Activated naive CD8-positive, alpha-beta T cell treated with anti-CD3 and anti-CD28 coated beads, Interleukin-2, amount 50 U/mL, for 24 hours (primary cell): ENCODE data around the gene PTPRN.
"Not testable (repeated sequence)": the region's sequence is repeated elsewhere in the genome, so short reads cannot be mapped to it uniquely, and the experiment has no call there.

Experiments used
- ATAC-seq: fragments of 150-1000 bp; cut with Tn5 transposase; one replicate; pipeline ENCODE4 v1.10.0; 2021
- DNase-seq: peaks from one replicate; pipeline ENCODE4 v3.0.0; 2021
- H3K27ac Mint-ChIP-seq: one replicate; pipeline ENCODE4 v1.8.0; 2021; ENCODE audit warnings: mild to moderate bottlenecking, mixed read lengths
- H3K27me3 Mint-ChIP-seq: one replicate; pipeline ENCODE4 v1.8.0; 2021; ENCODE audit warnings: mixed read lengths
- H3K36me3 Mint-ChIP-seq: one replicate; pipeline ENCODE4 v1.8.0; 2021; ENCODE audit warnings: low read depth, mixed read lengths
- H3K4me1 Mint-ChIP-seq: one replicate; pipeline ENCODE4 v1.8.0; 2021; ENCODE audit warnings: mixed read lengths
- H3K4me3 Mint-ChIP-seq: one replicate; pipeline ENCODE4 v1.8.0; 2021; ENCODE audit warnings: mild to moderate bottlenecking, moderate library complexity, mixed read lengths
- H3K9me3 Mint-ChIP-seq: one replicate; pipeline ENCODE4 v1.8.0; 2021; ENCODE audit warnings: mixed read lengths

Gene PTPRN

DNA sequence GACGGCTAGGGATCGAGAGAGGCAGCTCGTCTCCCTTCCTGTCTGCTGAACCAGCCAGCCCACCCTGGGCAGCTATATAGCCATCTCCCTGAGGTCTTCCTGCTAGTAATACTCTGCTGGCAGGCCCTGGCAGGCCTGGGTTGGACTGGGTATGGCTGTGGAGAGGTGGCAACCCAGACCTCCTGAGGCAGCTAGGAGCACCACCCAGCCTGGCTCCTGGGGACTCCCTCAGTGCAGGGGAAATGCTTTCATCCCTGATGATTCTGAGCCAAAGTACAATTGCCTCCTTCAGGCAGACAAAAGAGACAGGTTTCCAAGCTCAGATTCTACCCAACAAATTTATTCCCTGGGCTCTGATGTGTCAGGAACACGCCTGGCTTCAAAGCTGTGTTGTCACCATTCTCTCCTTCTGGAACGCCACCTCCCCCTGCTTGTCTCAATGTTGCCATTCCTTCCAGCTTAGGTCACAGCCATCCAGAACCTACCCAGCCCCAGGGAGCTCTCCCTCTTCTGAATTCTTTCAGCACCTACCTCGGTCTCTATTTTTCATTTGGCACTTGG, 34.8 kb downstream of the PTPRN start:
- H3K4me3 Mint-ChIP-seq: no peak overlapping the region
- H3K9me3 Mint-ChIP-seq: no peaks in the 10 kb centered on the region
- no peak for DNase-seq
- H3K36me3 Mint-ChIP-seq: no peaks in the 10 kb centered on the region
- no peak overlapping the region for H3K27ac Mint-ChIP-seq
- ATAC-seq: no peak
- H3K4me1 Mint-ChIP-seq: peaks cover 36% of the 10 kb centered on the region
- no peaks in the 10 kb centered on the region for H3K27me3 Mint-ChIP-seq

DNA sequence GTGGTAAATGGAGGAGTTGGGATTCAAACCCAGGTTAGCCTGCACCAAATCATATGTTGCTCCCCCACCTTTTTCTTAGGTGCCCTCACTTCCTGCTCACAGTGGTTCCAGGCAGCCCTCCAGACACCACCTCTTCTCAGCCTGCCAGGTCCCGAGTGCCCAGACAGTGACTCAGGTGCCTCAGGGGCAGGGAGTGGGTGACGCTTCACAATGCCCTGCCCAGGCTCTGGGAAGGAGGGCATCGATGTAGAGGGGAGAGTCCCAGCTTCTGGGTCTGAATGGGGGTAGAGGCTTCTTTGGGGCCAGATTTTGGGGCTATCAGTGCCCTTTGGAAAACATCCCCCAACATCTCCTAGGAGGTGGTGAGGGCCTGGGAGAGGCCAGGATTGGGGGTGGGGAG, 35.3 kb downstream of the PTPRN start:
- H3K27ac Mint-ChIP-seq: no peak overlapping the region
- H3K27me3 Mint-ChIP-seq: no peaks in the 10 kb centered on the region
- no peak for ATAC-seq

DNA sequence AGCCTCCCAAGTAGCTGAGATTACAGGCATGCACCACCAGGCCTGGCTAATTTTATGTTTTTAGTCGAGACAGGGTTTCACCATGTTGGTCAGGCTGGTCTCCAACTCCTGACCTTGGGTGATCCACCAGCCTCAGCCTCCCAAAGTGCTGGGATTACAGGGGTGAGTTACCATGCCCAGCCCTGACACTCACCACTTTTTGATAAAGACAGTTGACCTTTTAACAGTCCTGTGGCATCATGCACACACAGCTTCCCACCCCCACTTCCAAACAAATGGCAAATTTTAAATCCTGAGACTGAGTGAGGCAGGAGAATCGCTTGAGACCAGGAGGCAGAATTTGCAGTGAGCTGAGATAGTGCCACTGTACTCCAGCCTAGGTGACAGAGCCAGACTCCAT, 36.2 kb downstream of the PTPRN start:
- H3K27me3 Mint-ChIP-seq: no peaks in the 10 kb centered on the region
- H3K4me3 Mint-ChIP-seq: no peak overlapping the region
- H3K4me1 Mint-ChIP-seq: peaks cover 26% of the 10 kb centered on the region
- no peaks in the 10 kb centered on the region for H3K9me3 Mint-ChIP-seq
- no peaks in the 10 kb centered on the region for H3K36me3 Mint-ChIP-seq
- DNase-seq (no peak), ATAC-seq (peak; percentile 64)
- H3K27ac Mint-ChIP-seq: no peak overlapping the region

More for the DNA sequence above, 35.3 kb downstream of the PTPRN start:
- peaks cover 36% of the 10 kb centered on the region for H3K4me1 Mint-ChIP-seq
- DNase-seq: no peak
- H3K9me3 Mint-ChIP-seq: no peaks in the 10 kb centered on the region
- no peaks in the 10 kb centered on the region for H3K36me3 Mint-ChIP-seq
- H3K4me3 Mint-ChIP-seq: no peak overlapping the region

DNA sequence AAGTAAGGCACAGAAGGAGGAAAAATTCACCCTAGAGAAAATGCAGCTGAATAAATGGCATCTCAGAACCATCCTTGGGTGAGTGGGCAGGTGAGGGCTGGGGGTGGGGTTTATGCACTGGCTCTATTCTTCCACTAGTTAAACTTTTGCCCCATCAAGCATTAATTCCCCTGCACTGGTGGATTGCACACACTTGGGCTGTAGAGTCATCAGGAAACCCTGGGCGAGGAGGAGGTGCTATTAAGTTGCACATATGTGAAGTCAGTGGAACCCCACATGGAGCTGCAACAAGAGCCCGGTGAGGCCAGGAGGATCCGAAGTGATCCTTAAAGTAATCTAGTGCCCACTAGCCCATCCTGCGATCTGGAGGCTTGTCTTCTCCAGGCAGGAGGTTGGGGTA, 36.8 kb downstream of the PTPRN start:
- H3K4me1 Mint-ChIP-seq: peaks cover 20% of the 10 kb centered on the region
- H3K36me3 Mint-ChIP-seq: no peaks in the 10 kb centered on the region
- no peak overlapping the region for H3K27ac Mint-ChIP-seq
- H3K27me3 Mint-ChIP-seq: no peaks in the 10 kb centered on the region
- ATAC-seq (no peak), DNase-seq (no peak)
- H3K4me3 Mint-ChIP-seq: no peak overlapping the region
- H3K9me3 Mint-ChIP-seq: no peaks in the 10 kb centered on the region

DNA sequence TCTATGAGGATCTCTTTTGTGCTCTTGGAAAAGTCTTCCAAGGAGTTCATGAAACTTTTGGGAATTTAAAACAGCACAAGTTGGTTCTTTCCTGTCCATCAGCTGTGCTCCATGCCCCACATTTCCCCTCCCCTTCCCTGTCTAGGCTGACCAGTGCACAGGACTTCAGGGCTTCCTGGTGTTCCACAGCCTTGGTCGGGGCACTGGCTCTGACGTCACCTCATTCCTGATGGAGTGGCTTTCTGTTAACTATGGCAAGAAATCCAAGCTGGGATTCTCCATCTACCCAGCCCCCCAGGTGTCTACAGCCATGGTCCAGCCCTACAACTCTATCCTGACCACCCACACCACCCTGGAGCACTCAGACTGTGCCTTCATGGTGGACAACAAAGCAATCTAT, 38.2 kb downstream of the PTPRN start:
- H3K4me3 Mint-ChIP-seq: no peak overlapping the region
- H3K4me1 Mint-ChIP-seq: peaks cover 14% of the 10 kb centered on the region
- H3K27ac Mint-ChIP-seq: no peak overlapping the region
- no peaks in the 10 kb centered on the region for H3K9me3 Mint-ChIP-seq
- DNase-seq: no peak
- no peak for ATAC-seq
- H3K36me3 Mint-ChIP-seq: no peaks in the 10 kb centered on the region
- no peaks in the 10 kb centered on the region for H3K27me3 Mint-ChIP-seq

DNA sequence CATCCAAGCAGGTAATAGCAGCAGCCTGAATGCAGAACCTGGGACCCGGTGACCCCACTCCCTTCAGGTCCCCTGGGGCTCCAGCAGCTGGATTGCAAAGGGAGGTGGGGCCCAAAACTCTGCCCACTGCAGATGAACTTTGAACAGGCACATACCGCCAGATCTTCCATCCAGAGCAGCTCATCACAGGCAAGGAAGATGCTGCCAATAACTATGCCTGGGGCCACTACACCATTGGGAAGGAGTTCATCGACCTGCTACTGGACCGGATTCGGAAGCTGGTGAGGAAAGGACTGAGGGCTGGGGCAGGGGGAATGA, 39.2 kb downstream of the PTPRN start:
- Mint-ChIP-seq H3K4me1 (peaks cover 14% of the 10 kb centered on the region), H3K9me3 (no peaks in the 10 kb centered on the region), H3K4me3 (no peak overlapping the region), H3K36me3 (no peaks in the 10 kb centered on the region), H3K27me3 (no peaks in the 10 kb centered on the region), H3K27ac (no peak overlapping the region)
- DNase-seq (no peak), ATAC-seq (no peak)

DNA sequence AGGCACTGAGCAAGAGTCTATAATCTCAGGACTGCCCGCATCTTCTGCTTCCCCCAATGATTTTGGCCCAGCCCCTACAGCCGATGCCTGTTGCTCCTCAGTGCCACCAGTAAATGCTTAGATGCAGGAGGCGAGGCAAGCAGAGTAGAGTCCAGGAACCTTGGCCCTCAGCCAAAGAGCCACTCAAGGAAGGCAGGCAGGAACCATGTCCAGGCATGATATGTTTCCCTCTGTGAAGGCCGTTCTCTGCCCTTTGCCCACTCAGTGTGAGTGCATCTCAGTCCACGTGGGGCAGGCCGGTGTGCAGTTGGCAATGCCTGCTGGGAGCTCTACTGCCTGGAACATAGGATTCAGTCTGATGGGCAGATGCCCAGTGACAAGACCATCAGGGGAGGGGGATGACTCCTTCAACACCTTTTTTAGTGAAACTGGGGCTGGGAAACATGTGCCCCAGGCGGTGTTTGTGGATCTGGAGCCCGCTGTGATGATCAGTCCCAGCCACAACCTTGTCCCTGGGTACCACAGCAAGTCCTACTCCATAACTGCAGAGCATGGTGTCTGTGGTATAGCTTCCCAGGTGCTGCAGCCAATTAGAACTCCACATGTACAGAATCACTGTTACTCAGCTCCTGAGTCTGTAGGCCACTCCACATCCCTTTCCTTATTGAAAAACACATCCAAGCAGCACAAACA, 39.7 kb downstream of the PTPRN start:
- peaks cover 14% of the 10 kb centered on the region for H3K4me1 Mint-ChIP-seq
- H3K27ac Mint-ChIP-seq: no peak overlapping the region
- ATAC-seq (no peak), DNase-seq (no peak)
- H3K9me3 Mint-ChIP-seq: no peaks in the 10 kb centered on the region
- no peaks in the 10 kb centered on the region for H3K27me3 Mint-ChIP-seq
- H3K4me3 Mint-ChIP-seq: no peak overlapping the region
- no peaks in the 10 kb centered on the region for H3K36me3 Mint-ChIP-seq

DNA sequence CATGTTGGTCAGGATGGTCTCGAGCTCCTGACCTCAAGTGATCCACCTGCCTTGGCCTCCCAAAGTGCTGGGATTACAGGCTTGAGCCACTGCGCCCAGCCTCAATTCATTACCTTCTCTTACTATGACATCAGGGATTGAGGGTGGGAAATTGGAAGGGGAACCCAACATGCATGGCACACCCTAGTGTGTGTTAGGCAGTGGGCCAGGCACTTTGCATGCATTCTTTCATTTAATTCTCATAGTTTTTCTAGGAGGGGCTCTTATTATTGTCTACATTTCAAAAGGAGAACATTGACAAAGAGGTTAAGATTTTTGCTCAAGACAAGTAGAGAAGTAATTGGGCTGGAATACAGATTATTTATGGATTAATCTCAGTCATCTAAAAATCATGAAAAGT, 40.9 kb downstream of the PTPRN start:
- peaks cover 8% of the 10 kb centered on the region for H3K4me1 Mint-ChIP-seq
- DNase-seq (no peak), ATAC-seq (no peak)
- H3K4me3 Mint-ChIP-seq: no peak overlapping the region
- H3K9me3 Mint-ChIP-seq: no peaks in the 10 kb centered on the region
- H3K27ac Mint-ChIP-seq: no peak overlapping the region
- H3K36me3 Mint-ChIP-seq: no peaks in the 10 kb centered on the region
- H3K27me3 Mint-ChIP-seq: no peaks in the 10 kb centered on the region

DNA sequence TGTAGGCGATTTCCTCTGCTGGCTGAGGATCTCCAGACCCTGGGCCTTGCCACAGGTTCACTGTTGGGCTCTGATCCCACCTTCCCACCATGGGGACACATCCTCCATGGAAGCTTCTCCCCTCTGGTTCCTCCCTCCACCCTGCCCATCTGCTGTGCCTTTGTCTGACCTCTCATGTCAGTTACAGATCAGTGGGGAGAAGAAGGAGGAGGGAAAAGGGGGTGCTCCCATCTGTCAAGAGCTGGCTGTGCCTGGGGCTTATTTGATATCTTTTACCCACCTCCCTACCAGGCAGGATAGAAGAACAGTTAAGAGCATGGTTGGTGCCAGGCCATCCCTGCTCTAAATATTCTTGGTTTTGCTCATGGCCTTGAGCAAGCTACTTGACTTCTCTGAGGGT, 42.3 kb downstream of the PTPRN start:
- H3K27me3 Mint-ChIP-seq: no peaks in the 10 kb centered on the region
- H3K36me3 Mint-ChIP-seq: no peaks in the 10 kb centered on the region
- no peak for DNase-seq
- no peak overlapping the region for H3K27ac Mint-ChIP-seq
- no peaks in the 10 kb centered on the region for H3K4me1 Mint-ChIP-seq
- H3K9me3 Mint-ChIP-seq: no peaks in the 10 kb centered on the region
- no peak for ATAC-seq
- no peak overlapping the region for H3K4me3 Mint-ChIP-seq

DNA sequence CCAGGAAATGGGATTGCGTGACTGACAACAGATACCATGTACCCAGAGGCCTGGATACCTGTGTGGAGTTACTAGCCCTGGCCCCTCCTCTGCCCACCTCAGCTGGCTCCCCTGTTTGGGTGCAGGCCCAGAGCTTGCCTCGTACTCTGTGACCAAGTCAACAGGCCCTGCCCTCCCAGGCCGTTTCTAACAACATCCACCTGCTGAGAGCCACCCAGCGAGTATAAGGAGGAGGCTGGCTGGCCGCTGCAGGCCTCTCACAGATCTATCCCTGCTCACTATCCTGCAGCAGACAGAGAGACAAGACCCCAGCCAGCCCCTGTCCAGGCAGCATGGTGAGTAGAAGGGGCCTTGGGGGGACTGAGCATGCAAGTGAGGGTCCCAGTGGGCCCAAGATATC, 43.0 kb downstream of the PTPRN start:
- Mint-ChIP-seq H3K27ac (no peak overlapping the region), H3K9me3 (no peaks in the 10 kb centered on the region), H3K4me1 (peaks cover under 1% of the 10 kb centered on the region), H3K4me3 (no peak overlapping the region), H3K27me3 (no peaks in the 10 kb centered on the region), H3K36me3 (no peaks in the 10 kb centered on the region)
- ATAC-seq (no peak), DNase-seq (no peak)

DNA sequence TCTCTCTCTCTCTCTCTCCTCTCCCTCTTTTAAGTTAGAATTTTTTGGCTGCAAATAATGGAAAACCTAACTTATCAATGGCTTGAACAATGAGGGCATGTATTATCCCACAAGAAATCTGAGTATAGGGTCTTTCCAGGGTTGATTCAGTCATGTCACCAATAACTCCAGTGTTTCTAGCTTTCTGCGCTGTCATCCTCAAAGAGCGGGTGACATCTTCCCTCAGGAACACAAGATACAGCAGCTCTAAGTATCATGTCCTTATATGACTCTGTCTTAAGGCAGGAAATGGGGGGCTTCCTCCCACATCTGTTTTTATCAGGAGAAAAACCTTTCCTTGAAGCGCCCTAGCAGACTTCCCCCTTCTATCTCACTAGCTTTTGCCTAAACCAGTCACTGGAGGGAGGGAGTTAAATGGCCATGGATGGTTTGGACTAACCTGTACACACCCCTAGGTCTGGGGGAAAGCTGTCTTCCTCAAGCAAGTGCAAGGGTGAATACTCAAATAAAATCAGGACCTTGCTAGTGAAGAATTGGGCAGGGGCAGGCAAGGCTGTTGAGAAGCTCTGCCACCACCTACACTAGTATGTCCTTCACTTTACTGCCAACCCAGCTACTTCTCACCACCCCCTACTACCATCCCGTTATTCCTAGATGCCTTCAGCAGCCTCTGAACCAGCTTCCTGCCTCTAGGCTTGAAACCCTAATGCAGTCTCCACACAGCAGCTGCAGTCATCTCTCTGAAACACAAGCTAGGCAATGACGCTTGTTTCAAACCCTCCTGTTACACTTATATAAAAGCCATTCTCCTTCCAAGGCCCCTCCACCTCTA, 48.0 kb downstream of the PTPRN start:
- ATAC-seq (peak; percentile 17), DNase-seq (no peak)
- Mint-ChIP-seq H3K4me3 (no peak overlapping the region), H3K4me1 (peaks cover 11% of the 10 kb centered on the region), H3K27ac (no peak overlapping the region), H3K9me3 (no peaks in the 10 kb centered on the region), H3K36me3 (no peaks in the 10 kb centered on the region), H3K27me3 (peaks cover 1% of the 10 kb centered on the region)

DNA sequence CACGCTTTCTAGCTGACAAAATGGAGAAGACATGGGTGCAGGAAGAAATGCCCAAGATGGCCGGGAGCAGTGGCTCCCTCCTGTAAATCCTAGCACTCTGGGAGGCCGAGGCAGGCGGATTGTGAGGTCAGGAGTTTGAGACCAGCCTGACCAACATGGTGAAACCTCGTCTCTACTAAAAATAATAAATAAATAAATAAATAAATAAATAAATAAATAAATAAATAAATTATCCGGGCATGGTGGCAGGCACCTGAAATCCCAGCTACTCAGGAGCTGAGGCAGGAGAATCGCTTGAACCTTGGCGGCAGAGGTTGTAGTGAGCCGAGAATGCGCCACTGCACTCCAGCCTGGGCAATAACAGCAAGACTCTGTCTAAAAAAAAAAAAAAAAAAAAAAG, 50.3 kb downstream of the PTPRN start:
- H3K27me3 Mint-ChIP-seq, DNase-seq, H3K27ac Mint-ChIP-seq, H3K4me3 Mint-ChIP-seq, H3K36me3 Mint-ChIP-seq, ATAC-seq, H3K9me3 Mint-ChIP-seq: not testable (repeated sequence)
- H3K4me1 Mint-ChIP-seq: peaks cover 26% of the 10 kb centered on the region

DNA sequence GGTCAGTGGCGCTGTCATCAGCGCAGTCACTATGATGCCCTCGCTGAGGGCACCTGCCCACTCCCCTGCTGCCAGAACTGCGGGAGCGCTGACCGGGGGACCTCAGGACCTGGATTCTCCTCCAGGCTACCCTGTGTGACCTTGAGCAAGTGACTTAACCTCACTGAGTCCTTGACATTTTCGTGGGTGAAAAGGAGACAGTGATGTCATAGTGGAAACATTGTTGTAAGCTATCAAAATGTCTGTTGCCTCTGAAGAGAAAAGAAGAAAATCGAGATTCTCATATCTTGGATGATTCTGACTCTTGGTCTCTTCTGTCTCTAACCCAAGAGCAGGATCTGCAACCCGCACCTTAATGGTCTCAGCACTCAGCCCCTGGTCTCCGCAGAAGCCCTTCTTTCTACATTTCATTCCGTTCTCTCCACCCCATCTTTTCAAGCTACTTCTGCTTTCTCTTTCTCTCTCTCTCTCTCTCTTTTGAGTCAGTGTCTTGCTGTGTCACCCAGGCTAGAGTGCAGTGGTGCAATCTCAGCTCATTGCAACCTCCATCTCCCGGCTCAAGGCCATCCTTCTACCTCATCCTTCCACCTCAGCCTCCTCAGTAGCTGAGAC, 54.5 kb downstream of the PTPRN start:
- Mint-ChIP-seq H3K4me1 (peaks cover 49% of the 10 kb centered on the region), H3K4me3 (peak overlapping the region; percentile 87), H3K27ac (peak overlapping the region; percentile 98), H3K9me3 (no peaks in the 10 kb centered on the region), H3K36me3 (peaks cover 36% of the 10 kb centered on the region), H3K27me3 (no peaks in the 10 kb centered on the region)
- ATAC-seq (peak; percentile 58), DNase-seq (peak; percentile 33)

DNA sequence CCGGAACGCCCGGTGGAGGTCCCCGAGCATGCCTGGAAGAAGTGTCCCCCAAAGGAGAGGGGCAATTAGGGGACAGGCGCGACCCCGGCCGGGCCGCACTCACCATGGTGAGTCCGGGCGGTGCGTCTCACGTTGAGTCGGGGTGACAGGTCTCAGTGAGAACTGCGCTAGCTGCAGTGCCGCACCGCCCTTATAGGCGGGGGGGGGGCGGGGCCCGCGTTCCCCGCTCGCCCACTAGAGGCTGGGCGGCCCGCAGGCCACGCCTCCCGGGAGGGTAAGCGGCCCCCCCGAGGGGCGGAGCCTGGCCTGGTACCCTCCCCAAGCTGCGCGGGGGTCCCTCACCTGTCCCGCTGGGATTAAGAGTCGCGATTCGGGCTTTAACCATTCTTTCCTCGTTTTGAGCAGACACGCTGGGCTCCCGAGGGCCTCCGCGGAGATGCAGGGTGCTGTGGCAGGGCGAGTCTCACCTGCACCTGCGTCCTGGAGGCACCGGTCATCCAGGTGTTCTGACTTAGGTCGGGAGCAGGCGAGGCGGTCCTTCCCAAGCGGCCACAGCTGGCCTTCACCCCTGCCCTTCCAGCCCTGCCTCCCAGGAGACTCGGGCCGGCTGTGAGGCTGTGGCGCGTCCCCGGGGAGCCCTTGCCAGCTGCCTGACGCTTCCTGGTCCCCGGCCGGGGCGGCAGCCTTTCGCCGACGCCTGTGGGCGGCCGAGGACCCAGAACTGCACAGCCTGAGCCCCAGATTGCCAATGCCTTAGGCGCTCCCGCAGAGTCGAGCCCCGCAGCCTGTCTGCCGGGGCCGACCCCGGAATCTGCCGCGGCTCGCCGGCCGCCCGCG, 55.2 kb downstream of the PTPRN start, which contains the start of gene TUBA4A:
Gene TUBA4A (minus strand): TSS at position 166 of the 837 bp plus-strand sequence. CDS start 60 bp downstream, at position 106.
- H3K36me3 Mint-ChIP-seq: peaks cover 42% of the 10 kb centered on the region
- peak within 1 kb of the TSS; percentile 87 for H3K4me3 Mint-ChIP-seq
- H3K27ac Mint-ChIP-seq: peak within 1 kb of the TSS; percentile 98
- no peaks in the 10 kb centered on the region for H3K9me3 Mint-ChIP-seq
- H3K27me3 Mint-ChIP-seq: no peaks in the 10 kb centered on the region
- peaks cover 56% of the 10 kb centered on the region for H3K4me1 Mint-ChIP-seq
- peak; percentile 56 for ATAC-seq
- DNase-seq: peak; percentile 89
